Mononuclear cell (primary cell): ENCODE measurements around the gene DLG3. TPM values are rescaled to one million over a fixed set of nuclear protein-coding genes. Genes with fewer than 3 reads are reported as not detected.

ENCODE experiments used
- H3K27me3 ChIP-seq: 2 replicates; pipeline ENCODE4 v1.6.0; 2011; ENCODE audit warnings: low read length, control low read depth; ENCODE audit not compliant: insufficient read depth
- H3K4me1 ChIP-seq: 2 replicates; pipeline ENCODE4 v1.5.1; 2011; ENCODE audit warnings: mild to moderate bottlenecking, low read length, control low read depth; ENCODE audit not compliant: insufficient read depth
- H3K4me3 ChIP-seq: 2 replicates; pipeline ENCODE4 v1.5.1; 2011; ENCODE audit warnings: mild to moderate bottlenecking, low read length, moderate library complexity
- H3K9me3 ChIP-seq: 2 replicates; pipeline ENCODE4 v1.5.1; 2011; ENCODE audit warnings: low read depth, mild to moderate bottlenecking, control low read depth, low read length
- total RNA-seq: library from RNA; depleted of rRNA; stranded (reverse); fragments of >200 nt; gene quantifications from one replicate; pipeline ENCODE4 v1.2.3, GENCODE V29; 2012

Gene DLG3
- total RNA-seq, 1 donor: 6.4 TPM

DNA sequence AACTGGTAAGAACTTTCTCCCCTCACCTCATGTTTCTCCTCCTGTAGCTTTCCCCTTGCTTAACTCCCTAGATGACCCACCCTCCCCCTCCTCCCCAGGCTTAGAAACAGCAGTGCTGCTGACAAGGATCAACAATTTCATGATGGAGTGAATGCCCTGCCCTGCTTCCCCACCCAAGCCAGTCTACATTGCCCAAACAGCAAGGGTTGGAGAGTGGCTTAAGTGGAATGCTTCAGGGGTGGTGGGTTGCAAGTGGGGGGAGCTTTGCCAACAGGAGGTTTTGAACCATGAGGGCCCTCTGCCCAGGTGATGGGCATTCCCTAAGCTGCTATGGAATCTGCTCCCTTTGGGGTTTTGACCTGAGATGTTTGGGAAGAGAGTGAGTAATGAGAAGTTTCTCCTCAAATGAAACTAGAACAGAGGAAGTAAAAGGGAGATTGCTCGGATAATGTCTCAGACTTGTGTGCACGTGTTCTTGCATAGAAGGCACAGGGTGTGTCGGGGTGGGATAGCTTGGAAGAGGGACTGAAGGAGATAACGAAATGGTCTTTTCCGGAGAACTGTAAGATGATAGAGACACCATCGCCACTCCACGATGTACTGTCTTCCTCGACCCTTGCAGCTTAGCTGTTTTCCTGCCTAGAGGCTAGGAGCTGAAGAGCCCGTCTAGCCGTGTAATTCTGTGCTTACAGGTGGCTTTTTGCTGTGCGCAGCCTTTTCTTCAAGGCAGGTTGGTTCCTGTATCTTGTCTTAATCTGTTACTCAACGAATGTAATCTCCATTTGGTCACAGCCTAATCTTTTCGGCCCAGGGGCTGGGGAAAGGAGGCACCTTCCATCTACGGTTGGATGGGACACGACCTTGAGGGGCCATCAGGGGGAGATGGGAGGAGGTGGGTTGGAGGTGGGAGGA is 11.4 kb upstream of the DLG3 start:
- Histone ChIP-seq H3K4me3 (peak overlapping the region; percentile 59), H3K4me1 (peaks cover 12% of the 10 kb centered on the region), H3K27me3 (no peaks in the 10 kb centered on the region), H3K9me3 (no peaks in the 10 kb centered on the region)

- no peaks in the 10 kb centered on the region for H3K9me3 ChIP-seq
- H3K4me3 ChIP-seq: peak overlapping the region; percentile 59
- H3K27me3 ChIP-seq: no peaks in the 10 kb centered on the region
- peaks cover 12% of the 10 kb centered on the region for H3K4me1 ChIP-seq
Measured at GRCh38 chrX:70433848-70434351, 10.7 kb upstream of the DLG3 start.

DNA sequence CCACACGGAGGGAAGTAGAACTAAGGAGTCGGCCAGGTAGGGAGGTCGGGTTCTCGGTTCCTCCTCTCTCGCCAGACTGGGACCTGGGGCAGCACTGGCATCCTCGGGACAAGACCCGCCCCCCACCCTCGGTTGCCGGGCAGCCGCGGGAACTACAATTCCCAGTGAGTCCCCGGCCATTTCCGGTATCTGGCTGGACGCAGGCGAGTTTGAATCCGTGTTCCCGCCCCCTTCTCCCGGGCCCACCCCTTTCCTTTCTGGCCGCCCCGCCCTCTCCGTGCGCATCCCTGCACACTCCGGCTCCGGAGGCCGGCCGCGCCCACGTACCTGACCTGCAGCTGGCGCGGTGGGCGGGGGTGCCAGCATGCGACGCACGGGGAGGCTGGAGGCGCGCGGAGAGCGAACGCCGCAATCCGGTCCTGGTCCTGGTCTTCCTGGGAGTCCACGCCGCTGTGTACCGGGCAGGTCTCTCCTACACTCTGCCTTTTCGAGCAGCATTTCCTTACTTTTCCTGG is 10.2 kb upstream of the DLG3 start:
- H3K4me3 ChIP-seq: peak overlapping the region; percentile 59
- peaks cover 12% of the 10 kb centered on the region for H3K4me1 ChIP-seq
- H3K27me3 ChIP-seq: no peaks in the 10 kb centered on the region
- no peaks in the 10 kb centered on the region for H3K9me3 ChIP-seq

DNA sequence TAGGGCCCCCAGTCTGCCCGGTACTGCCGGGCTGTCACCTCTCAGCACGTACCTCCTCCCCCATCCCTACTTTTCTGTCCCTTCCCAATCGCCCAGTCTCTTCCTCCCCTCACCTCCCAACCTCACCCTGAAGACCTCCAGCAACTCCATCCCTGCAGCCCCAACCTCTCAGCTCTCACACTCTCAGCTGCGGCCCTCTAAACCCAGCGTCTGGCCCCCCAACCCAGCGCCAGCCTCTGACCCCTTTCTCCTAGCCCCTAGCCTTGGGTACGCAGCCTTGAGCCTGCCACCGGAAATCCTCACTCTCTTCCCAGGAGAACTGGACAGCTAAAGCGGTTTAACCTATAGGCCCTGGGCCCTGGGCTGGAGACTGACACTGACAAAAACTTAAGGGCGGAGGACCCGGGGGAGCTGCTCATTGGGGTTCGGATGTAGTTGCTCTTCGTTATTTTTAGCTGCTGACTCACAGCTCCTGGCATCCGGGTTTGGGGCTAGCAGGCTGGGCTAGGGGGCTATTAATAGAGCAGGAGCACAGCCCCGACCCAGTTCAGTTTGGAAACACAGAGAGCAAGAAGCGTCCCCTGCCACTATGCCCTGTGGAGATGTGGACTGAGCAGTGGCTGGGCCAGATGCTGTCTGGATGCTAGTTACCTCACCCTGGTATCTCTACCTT is 9.6 kb upstream of the DLG3 start:
- no peaks in the 10 kb centered on the region for H3K9me3 ChIP-seq
- H3K4me1 ChIP-seq: peaks cover 12% of the 10 kb centered on the region
- H3K27me3 ChIP-seq: no peaks in the 10 kb centered on the region
- H3K4me3 ChIP-seq: peak overlapping the region; percentile 59

DNA sequence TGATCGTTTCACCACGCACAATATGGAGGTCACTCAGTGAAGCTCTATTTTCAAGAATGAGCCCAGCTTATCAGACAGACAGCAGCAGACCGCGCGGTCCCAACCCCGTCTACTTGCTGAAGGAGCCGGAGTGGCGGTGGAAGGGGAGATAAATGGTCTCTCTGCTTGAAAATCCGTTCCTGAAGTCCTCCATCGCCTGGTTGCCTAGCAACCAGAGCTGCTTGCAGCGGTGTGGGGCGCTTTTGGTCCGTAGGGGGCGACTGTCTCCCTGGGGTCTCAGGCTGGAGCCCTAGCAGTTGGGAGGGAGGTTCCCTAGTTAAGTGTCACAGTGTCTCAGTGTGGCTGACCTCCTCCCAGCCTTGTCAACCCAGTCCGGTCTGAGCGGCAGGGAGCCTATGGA is 8.3 kb upstream of the DLG3 start:
- Histone ChIP-seq H3K27me3 (no peaks in the 10 kb centered on the region), H3K9me3 (no peaks in the 10 kb centered on the region), H3K4me1 (peaks cover 12% of the 10 kb centered on the region), H3K4me3 (no peak overlapping the region)

- H3K4me3 ChIP-seq: no peak overlapping the region
- H3K9me3 ChIP-seq: no peaks in the 10 kb centered on the region
- H3K4me1 ChIP-seq: peaks cover 12% of the 10 kb centered on the region
- peaks cover 1% of the 10 kb centered on the region for H3K27me3 ChIP-seq
Measured at GRCh38 chrX:70437011-70437410, 7.6 kb upstream of the DLG3 start.

DNA sequence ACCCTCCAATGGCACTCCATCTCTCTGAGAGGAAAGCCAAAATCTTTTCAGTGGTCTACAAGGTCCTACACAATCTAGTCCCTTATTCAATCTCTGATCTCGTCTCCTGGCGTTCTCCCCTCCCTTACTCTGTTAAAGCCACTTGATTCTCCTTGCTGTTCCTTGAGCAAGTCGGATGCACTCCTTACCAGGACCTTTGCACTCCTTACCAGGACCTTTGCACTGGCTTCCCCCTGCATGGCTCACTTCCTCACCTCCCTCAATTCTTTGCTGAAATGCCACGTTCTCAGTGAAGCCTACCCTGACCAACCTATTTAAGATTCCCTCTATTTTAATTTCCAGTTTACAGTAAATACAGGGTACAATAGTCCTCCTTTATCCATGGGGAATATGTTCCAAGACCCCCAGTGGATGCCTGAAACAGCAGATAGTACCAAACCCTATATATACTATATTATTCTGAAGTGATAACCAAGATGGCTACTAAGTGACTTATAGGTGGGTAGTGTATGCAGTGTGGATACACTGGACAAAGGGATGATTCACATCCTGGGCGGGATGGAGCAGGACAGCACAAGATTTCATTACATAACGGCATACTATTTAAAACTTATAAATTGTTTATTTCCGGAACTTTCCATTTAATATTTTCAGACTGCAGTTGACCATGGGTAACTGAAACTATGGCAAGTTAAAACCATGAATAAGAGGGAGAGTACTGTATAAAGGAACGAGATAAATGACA is 6.5 kb upstream of the DLG3 start:
- no peaks in the 10 kb centered on the region for H3K9me3 ChIP-seq
- peaks cover 12% of the 10 kb centered on the region for H3K4me1 ChIP-seq
- H3K27me3 ChIP-seq: peaks cover 5% of the 10 kb centered on the region
- no peak overlapping the region for H3K4me3 ChIP-seq

DNA sequence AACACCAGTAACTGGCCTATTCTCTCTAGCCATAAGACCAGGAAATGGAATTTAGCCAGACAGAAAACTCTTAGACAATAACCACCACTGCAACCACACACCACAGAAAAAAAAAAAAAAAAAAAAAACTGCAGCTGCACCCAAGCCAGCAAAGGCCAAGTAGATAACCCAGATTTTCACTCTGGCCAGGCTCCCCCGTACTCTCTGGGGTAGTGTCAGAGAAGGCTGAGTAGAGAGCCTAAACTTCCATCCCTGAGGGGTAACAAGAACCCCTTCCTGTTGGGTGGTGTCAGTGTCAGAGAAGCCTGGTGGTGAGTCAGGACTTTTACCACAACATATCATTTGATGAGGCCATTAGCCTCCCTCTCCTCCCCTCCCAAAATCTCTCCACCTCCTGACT is 5.6 kb upstream of the DLG3 start:
- Histone ChIP-seq H3K4me1 (peaks cover 7% of the 10 kb centered on the region), H3K27me3 (peaks cover 14% of the 10 kb centered on the region), H3K4me3 (no peak overlapping the region), H3K9me3 (no peaks in the 10 kb centered on the region)

DNA sequence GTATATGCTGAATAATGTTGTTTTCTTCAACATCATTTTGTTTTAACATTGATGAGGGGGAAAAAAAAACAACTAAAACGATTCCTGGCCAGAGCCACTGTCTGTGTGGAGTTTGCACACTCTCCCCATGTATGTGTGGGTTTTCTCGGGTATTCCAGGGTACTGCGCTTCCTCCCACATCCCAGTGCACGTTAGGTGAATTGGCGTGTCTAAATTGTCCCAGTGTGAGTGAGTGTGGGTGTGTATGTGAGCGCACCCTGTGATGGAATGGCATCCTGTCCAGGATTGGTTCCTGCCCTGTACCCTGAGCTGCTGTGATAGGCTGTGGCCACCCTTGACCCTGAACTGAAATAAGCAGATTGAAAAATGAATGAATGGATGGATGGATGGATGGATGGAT is 2.4 kb upstream of the DLG3 start:
- Histone ChIP-seq H3K9me3 (no peaks in the 10 kb centered on the region), H3K27me3 (peaks cover 20% of the 10 kb centered on the region), H3K4me3 (no peak overlapping the region), H3K4me1 (no peaks in the 10 kb centered on the region)

- no peaks in the 10 kb centered on the region for H3K9me3 ChIP-seq
- H3K4me1 ChIP-seq: no peaks in the 10 kb centered on the region
- H3K4me3 ChIP-seq: no peak overlapping the region
- H3K27me3 ChIP-seq: peaks cover 20% of the 10 kb centered on the region
Measured at GRCh38 chrX:70444946-70445656, 466 bp downstream of the DLG3 start.

DNA sequence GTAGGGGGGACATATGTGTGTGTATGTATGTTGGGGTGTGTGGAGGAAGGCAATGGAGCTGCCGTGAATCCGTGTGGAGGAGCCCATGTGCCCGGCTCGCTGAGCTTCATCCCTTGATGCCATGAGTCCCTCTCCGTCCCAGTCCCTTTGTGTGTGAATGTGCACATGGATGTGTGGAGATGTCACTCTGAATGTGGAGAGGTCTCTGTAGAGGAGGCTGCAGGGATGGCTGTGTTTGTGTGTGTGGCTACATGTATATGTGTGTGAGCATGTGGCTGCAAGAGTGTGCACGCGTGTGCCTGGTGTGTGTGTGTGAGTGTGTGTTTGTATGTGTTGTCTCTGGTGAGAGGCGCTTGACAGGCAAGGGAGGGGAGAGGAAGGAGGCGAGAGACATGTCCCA is 1.3 kb downstream of the DLG3 start:
- no peaks in the 10 kb centered on the region for H3K9me3 ChIP-seq
- no peaks in the 10 kb centered on the region for H3K4me1 ChIP-seq
- no peak overlapping the region for H3K4me3 ChIP-seq
- peaks cover 20% of the 10 kb centered on the region for H3K27me3 ChIP-seq

GRCh38 chrX:70446380-70447350 is 2.0 kb downstream of the DLG3 start:
- Histone ChIP-seq H3K4me1 (no peaks in the 10 kb centered on the region), H3K9me3 (no peaks in the 10 kb centered on the region), H3K27me3 (peaks cover 20% of the 10 kb centered on the region), H3K4me3 (no peak overlapping the region)

DNA sequence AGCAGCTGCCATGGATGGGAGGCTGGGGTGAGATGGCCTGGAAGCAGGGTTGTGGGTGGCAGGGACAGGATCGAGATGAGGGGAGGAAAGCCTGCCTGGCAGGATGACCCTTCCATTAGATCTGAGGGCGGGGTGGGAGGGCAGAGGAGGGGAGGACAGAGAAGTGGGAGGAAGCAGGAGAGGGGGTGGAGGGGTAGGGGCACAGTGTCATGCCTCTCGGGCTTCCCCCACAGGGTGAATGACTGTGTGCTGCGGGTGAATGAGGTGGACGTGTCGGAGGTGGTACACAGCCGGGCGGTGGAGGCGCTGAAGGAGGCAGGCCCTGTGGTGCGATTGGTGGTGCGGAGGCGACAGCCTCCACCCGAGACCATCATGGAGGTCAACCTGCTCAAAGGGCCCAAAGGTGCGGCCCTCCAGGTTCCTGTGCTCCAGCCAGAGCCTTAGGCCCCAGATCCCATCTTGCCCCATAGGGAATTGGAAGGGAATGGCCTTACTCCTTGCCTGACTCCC is 4.9 kb downstream of the DLG3 start:
- H3K4me3 ChIP-seq: no peak overlapping the region

More for the DNA sequence above, 4.9 kb downstream of the DLG3 start:
- Histone ChIP-seq H3K27me3 (peaks cover 1% of the 10 kb centered on the region), H3K4me1 (peaks cover 6% of the 10 kb centered on the region), H3K9me3 (no peaks in the 10 kb centered on the region)
